Hepatocyte (in vitro differentiated cells): ENCODE measurements around the gene UBE2E1. TPM values are rescaled to one million over a fixed set of nuclear protein-coding genes. Genes with fewer than 3 reads are reported as not detected.
"Not testable (repeated sequence)": the region's sequence is repeated elsewhere in the genome, so short reads cannot be mapped to it uniquely, and the experiment has no call there.

Source experiments
- DNase-seq: peaks from one replicate; pipeline ENCODE4 v3.0.0-alpha.2; 2016; ENCODE audit warnings: low spot score
- H2AFZ ChIP-seq: fragments of 200-600 bp; sonication (generic); 2 replicates; pipeline ENCODE4 v1.6.0; 2016; ENCODE audit warnings: antibody characterized with exemption, mild to moderate bottlenecking
- H3K27ac ChIP-seq: fragments of 200-600 bp; sonication (generic); 2 replicates; pipeline ENCODE4 v1.5.1; 2016; ENCODE audit warnings: mild to moderate bottlenecking
- H3K27me3 ChIP-seq: fragments of 200-600 bp; sonication (generic); 2 replicates; pipeline ENCODE4 v1.6.1; 2016
- H3K36me3 ChIP-seq: fragments of 200-600 bp; sonication (generic); replicated peaks from 2 replicates; pipeline ENCODE4 v1.5.1; 2016; ENCODE audit warnings: low read depth; ENCODE audit not compliant: insufficient read depth
- H3K4me1 ChIP-seq: fragments of 200-600 bp; sonication (generic); 2 replicates; pipeline ENCODE4 v1.5.1; 2016; ENCODE audit warnings: mild to moderate bottlenecking, moderate library complexity; ENCODE audit not compliant: insufficient read depth
- H3K4me2 ChIP-seq: fragments of 200-600 bp; sonication (generic); 2 replicates; pipeline ENCODE4 v1.6.0; 2016
- H3K4me3 ChIP-seq: fragments of 200-600 bp; sonication (generic); 2 replicates; pipeline ENCODE4 v1.5.1; 2016; ENCODE audit warnings: mild to moderate bottlenecking
- H3K79me2 ChIP-seq: fragments of 200-600 bp; sonication (generic); 2 replicates; pipeline ENCODE4 v1.6.0; 2017; ENCODE audit warnings: mild to moderate bottlenecking
- H3K9me2 ChIP-seq: fragments of 200-600 bp; sonication (generic); replicated peaks from 2 replicates; pipeline ENCODE4 v1.6.0; 2017; ENCODE audit warnings: mild to moderate bottlenecking; ENCODE audit not compliant: insufficient read depth
- H3K9me3 ChIP-seq: fragments of 200-600 bp; sonication (generic); 2 replicates; pipeline ENCODE4 v1.5.1; 2016; ENCODE audit warnings: low read depth, mild to moderate bottlenecking
- H4K20me1 ChIP-seq: fragments of 200-600 bp; sonication (generic); 2 replicates; pipeline ENCODE4 v1.6.0; 2016; ENCODE audit warnings: mild to moderate bottlenecking; ENCODE audit not compliant: insufficient read depth, poor library complexity, severe bottlenecking
- EZH2 ChIP-seq: fragments of 200-600 bp; sonication (generic); IDR thresholded peaks from 2 replicates; pipeline ENCODE4 v1.6.1; 2016; ENCODE audit warnings: antibody characterized with exemption, mild to moderate bottlenecking, borderline replicate concordance
- EZH2phosphoT487 ChIP-seq: fragments of 200-600 bp; sonication (generic); IDR thresholded peaks from one replicate; pipeline ENCODE4 v1.6.1; 2018; ENCODE audit warnings: antibody characterized with exemption, mild to moderate bottlenecking, low read depth, moderate library complexity; ENCODE audit not compliant: unreplicated experiment, severe bottlenecking
- WGBS: methylation state at CpG from one replicate; pipeline ENCODE4 v1.1.6; 2016; ENCODE audit warnings: low lambda C conversion rate; ENCODE audit errors: missing lambda C conversion rate; 5-methylcytosine and 5-hydroxymethylcytosine counted together
- polyA plus RNA-seq: library from polyadenylated mRNA; unstranded; fragments of >200 nt; fragmentation: Nextera tagmentation; extraction: Ambion mirVana; gene quantifications from 2 replicates; pipeline ENCODE4 v1.2.1, GENCODE V29; 2016
- total RNA-seq: library from RNA; depleted of rRNA; stranded (reverse); fragments of >200 nt; gene quantifications from 2 replicates; pipeline ENCODE4 v1.2.3, GENCODE V29; 2014
- TF ChIP-seq, protein P1 (sequence below): fragments of 200-600 bp; sonication (generic); IDR thresholded peaks from 2 replicates; pipeline ENCODE4 v1.5.1; 2016; ENCODE audit warnings: antibody characterized with exemption, mild to moderate bottlenecking; ENCODE audit not compliant: poor library complexity

UBE2E1 gene
- total and polyA plus RNA-seq, 2 experiments from 2014 or later: 20.8 to 179 TPM

DNA sequence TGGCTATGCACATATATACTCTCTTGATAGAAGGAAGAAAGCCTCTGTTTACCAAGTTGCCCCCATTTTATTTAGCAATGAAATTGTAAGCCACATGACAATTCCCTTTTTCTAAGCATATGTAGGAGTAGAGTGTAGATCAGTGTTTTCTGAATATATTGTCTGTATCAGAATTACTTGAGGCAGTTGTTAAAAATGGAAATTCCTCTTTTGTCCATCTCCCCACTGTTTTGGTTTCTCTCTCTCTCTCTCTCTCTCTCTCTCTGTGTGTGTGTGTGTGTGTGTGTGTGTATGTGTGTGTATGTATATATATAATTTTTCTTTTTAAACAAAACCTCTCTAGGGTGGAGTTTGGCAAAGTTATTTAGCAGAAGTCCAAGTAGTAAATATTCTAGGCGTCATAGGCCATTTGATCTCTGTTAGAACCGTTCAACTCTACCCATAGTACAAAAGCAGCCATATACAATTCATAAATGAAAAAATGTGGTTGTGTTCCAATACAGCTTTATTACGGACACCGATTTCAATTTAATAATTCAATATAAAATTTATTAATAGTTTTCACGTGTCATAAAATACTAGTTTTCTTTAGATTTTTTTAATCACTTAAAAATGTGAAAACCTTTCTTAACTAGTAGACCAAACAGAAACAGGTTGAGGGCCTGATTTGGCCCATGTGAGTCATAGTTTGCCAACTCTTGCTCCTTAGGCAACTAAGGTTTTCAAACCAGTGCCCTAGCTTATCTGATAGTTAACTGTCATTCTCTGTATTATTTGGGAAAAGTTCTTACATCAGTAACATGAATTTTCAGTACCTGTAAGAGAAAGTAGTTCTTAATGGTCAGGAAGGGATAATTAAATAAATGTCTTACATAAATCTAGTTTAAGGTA is 39.8 kb downstream of the UBE2E1 start:
- DNase-seq: no peak
- no peak overlapping the region for H2AFZ ChIP-seq
- no peaks in the 10 kb centered on the region for H3K9me3 ChIP-seq
- TF ChIP-seq EZH2: no peak
- TF ChIP-seq, protein P1, sequence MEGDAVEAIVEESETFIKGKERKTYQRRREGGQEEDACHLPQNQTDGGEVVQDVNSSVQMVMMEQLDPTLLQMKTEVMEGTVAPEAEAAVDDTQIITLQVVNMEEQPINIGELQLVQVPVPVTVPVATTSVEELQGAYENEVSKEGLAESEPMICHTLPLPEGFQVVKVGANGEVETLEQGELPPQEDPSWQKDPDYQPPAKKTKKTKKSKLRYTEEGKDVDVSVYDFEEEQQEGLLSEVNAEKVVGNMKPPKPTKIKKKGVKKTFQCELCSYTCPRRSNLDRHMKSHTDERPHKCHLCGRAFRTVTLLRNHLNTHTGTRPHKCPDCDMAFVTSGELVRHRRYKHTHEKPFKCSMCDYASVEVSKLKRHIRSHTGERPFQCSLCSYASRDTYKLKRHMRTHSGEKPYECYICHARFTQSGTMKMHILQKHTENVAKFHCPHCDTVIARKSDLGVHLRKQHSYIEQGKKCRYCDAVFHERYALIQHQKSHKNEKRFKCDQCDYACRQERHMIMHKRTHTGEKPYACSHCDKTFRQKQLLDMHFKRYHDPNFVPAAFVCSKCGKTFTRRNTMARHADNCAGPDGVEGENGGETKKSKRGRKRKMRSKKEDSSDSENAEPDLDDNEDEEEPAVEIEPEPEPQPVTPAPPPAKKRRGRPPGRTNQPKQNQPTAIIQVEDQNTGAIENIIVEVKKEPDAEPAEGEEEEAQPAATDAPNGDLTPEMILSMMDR: no peak
- TF ChIP-seq EZH2phosphoT487: no peak
- H3K27ac ChIP-seq: no peak overlapping the region
- no peaks in the 10 kb centered on the region for H3K36me3 ChIP-seq
- H3K27me3 ChIP-seq: no peaks in the 10 kb centered on the region
- H4K20me1 ChIP-seq: peaks cover 62% of the 10 kb centered on the region
- 92% methylated on average over 5 of the region's 5 CpGs for WGBS
- no peak overlapping the region for H3K4me2 ChIP-seq
- H3K4me3 ChIP-seq: no peak overlapping the region
- H3K79me2 ChIP-seq: peaks cover 98% of the 10 kb centered on the region
- H3K9me2 ChIP-seq: no peaks in the 10 kb centered on the region
- peaks cover 7% of the 10 kb centered on the region for H3K4me1 ChIP-seq

- 95% methylated on average over 2 of the region's 2 CpGs for WGBS
- Histone ChIP-seq H3K79me2 (peaks cover 98% of the 10 kb centered on the region), H4K20me1 (peaks cover 36% of the 10 kb centered on the region)
- H3K27ac ChIP-seq, H3K27me3 ChIP-seq, H3K9me3 ChIP-seq, H3K4me1 ChIP-seq, H2AFZ ChIP-seq, H3K9me2 ChIP-seq, H3K36me3 ChIP-seq, H3K4me3 ChIP-seq, H3K4me2 ChIP-seq, DNase-seq: not testable (repeated sequence)
These were observed 43.7 kb downstream of the UBE2E1 start for GRCh38 chr3:23849462-23849861.

DNA sequence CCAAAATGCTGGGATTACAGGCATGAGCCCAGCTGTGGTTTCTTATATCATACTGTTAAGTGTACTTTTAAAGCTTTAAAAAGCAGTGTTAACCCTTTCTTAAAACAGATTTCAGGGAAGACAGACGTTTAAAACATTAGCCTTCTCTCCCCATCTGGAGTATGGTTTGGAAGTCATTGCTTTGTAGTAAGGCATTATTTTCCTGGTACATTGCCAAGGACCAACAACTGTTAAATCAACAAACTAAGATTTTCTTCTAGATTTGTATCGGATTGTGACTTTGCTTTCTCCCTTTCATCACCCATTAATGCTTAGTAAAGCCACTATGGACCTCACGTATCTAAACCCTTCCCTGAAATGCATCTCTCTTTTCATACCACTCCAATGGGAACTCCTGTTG is 50.5 kb downstream of the UBE2E1 start:
- 65% methylated on average over 3 of the region's 3 CpGs for WGBS
- DNase-seq: no peak
- Histone ChIP-seq H3K4me3 (no peak overlapping the region), H4K20me1 (peaks cover 50% of the 10 kb centered on the region), H3K27me3 (no peaks in the 10 kb centered on the region), H2AFZ (no peak overlapping the region), H3K9me3 (no peaks in the 10 kb centered on the region), H3K9me2 (no peaks in the 10 kb centered on the region), H3K79me2 (peaks cover 100% of the 10 kb centered on the region), H3K4me1 (peaks cover 9% of the 10 kb centered on the region), H3K36me3 (no peaks in the 10 kb centered on the region), H3K27ac (no peak overlapping the region), H3K4me2 (no peak overlapping the region)
- TF ChIP-seq, protein P1: no peak
- TF ChIP-seq EZH2phosphoT487: no peak
- TF ChIP-seq EZH2: no peak

DNA sequence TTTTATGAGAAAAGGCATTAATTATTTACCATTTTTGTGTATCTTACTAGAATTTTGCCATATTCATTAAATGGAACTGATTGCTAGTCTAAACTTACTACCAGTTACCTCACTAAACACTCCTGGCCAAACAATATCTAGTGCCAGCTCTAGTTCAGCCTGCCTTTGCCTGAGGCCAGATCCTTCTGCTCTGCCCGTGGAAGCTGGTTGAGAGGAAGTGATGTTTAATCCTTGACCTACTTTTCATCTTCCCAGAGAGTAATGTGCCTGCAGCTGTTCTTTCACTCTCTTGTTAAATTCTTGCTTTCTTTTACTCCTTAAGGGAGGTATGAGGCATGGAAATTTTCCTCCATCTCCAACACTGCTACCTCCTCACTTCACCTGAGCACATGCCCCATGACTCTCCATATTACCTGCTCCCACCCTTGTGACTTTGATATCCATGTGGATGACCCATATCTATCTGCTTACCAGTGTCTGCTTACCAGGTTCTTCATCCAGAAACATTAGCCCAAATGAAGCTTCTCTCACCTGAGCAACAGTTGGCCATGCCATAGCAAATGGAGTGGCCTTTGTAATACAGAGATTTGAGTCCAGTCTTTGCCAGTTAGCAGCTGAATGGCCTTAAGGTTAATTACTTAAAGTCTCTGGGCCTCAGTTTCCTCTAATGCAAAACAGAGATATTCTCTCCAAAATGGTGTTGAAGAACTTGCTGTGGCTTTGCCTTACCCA is 53.4 kb downstream of the UBE2E1 start:
- Histone ChIP-seq H3K4me1 (peaks cover 9% of the 10 kb centered on the region), H4K20me1 (peaks cover 49% of the 10 kb centered on the region), H3K4me2 (no peak overlapping the region), H3K4me3 (no peak overlapping the region), H2AFZ (no peak overlapping the region), H3K27ac (no peak overlapping the region), H3K9me3 (no peaks in the 10 kb centered on the region), H3K9me2 (no peaks in the 10 kb centered on the region), H3K79me2 (peaks cover 100% of the 10 kb centered on the region), H3K36me3 (no peaks in the 10 kb centered on the region), H3K27me3 (no peaks in the 10 kb centered on the region)
- DNase-seq: no peak
- 48% methylated on average over 1 of the region's 1 CpG for WGBS
- TF ChIP-seq, protein P1: no peak
- TF ChIP-seq EZH2 (no peak), EZH2phosphoT487 (no peak)
